ENCODE results near the gene GIGYF2. TPM values are rescaled to one million over a fixed set of nuclear protein-coding genes. Genes with fewer than 3 reads are reported as not detected.

The GIGYF2 gene
- total and polyA plus RNA-seq, 4 donors, result 10.6 to 50.5 (median 26.7) TPM

- Histone ChIP-seq H3K9me3 (ENCODE audit: control insufficient read depth in 4 of 4, low read length in 3 of 4) (no peaks in the 10 kb centered on the region), H3K4me1 (ENCODE audit: control insufficient read depth in 4 of 4, insufficient read depth in 4 of 4, low read length in 3 of 4) (peaks cover 0 to 1% (median 0%) of the 10 kb centered on the region in 4 donors), H3K27me3 (ENCODE audit: control insufficient read depth in 4 of 4, insufficient read depth in 4 of 4, low read length in 3 of 4) (no peaks in the 10 kb centered on the region), H3K4me3 (ENCODE audit: low read depth in 1 of 3, low read length in 3 of 3) (no peak overlapping the region), H3K27ac (ENCODE audit: low read depth in 1 of 2, low read length in 2 of 2) (no peak overlapping the region), H3K9ac (ENCODE audit: low read depth in 1 of 2, low read length in 2 of 2) (no peak overlapping the region), H3K36me3 (ENCODE audit: control insufficient read depth in 4 of 4, insufficient read depth in 3 of 4, low read depth in 1 of 4, low read length in 3 of 4) (peaks cover 5 to 22% (median 16%) of the 10 kb centered on the region in 4 donors)
- TF ChIP-seq NR2F2 (IDR thresholded peaks at IDR 0.05), result no peak
- no peak for TF ChIP-seq GABPA (IDR thresholded peaks at IDR 0.05 in 1 of 2, conservative IDR thresholded peaks at IDR 0.05 in 1 of 2)
- TF ChIP-seq FOXA2 (IDR thresholded peaks at IDR 0.05), result no peak
- TF ChIP-seq FOXA1 (IDR thresholded peaks at IDR 0.05), result no peak
- TF ChIP-seq HNF4A (conservative IDR thresholded peaks at IDR 0.05), result no peak
- TF ChIP-seq RXRA (IDR thresholded peaks at IDR 0.05), result no peak
- TF ChIP-seq REST (IDR thresholded peaks at IDR 0.05), result no peak
- TF ChIP-seq CTCF (IDR thresholded peaks at IDR 0.05; ENCODE audit: low read depth, low read length, missing input control), result no peak
- TF ChIP-seq RAD21 (IDR thresholded peaks at IDR 0.05), result no peak
- no peak for TF ChIP-seq ZBTB33 (IDR thresholded peaks at IDR 0.05)
- no peak for TF ChIP-seq MAX (IDR thresholded peaks at IDR 0.05)
- no peak for DNase-seq (ENCODE audit: low spot score)
- 90% methylated on average over 2 of the region's 2 CpGs for WGBS
Observed at GRCh38 chr2:232721261-232721660, 24.1 kb downstream of the GIGYF2 start.

- WGBS, result 72% methylated on average over 2 of the region's 2 CpGs
- H3K4me3 ChIP-seq (ENCODE audit: low read depth in 1 of 3, low read length in 3 of 3), result no peak overlapping the region
- DNase-seq (ENCODE audit: low spot score), result no peak
- H3K9me3 ChIP-seq (ENCODE audit: control insufficient read depth in 4 of 4, low read length in 3 of 4), result no peaks in the 10 kb centered on the region
- H3K36me3 ChIP-seq (ENCODE audit: control insufficient read depth in 4 of 4, insufficient read depth in 3 of 4, low read depth in 1 of 4, low read length in 3 of 4), result peaks cover 5 to 24% (median 16%) of the 10 kb centered on the region in 4 donors
- no peak overlapping the region for H3K27ac ChIP-seq (ENCODE audit: low read depth in 1 of 2, low read length in 2 of 2)
- H3K9ac ChIP-seq (ENCODE audit: low read depth in 1 of 2, low read length in 2 of 2), result no peak overlapping the region
- TF ChIP-seq GABPA (IDR thresholded peaks at IDR 0.05 in 1 of 2, conservative IDR thresholded peaks at IDR 0.05 in 1 of 2) (no peak), MAX (IDR thresholded peaks at IDR 0.05) (no peak), ZBTB33 (IDR thresholded peaks at IDR 0.05) (no peak), NR2F2 (IDR thresholded peaks at IDR 0.05) (no peak), HNF4G (IDR thresholded peaks at IDR 0.05) (no peak), SP1 (IDR thresholded peaks at IDR 0.05) (no peak), YY1 (IDR thresholded peaks at IDR 0.05) (no peak), JUND (IDR thresholded peaks at IDR 0.05) (no peak), FOXA2 (IDR thresholded peaks at IDR 0.05) (no peak), HNF4A (conservative IDR thresholded peaks at IDR 0.05) (no peak), RAD21 (IDR thresholded peaks at IDR 0.05) (no peak), ATF3 (IDR thresholded peaks at IDR 0.05) (no peak), FOXA1 (IDR thresholded peaks at IDR 0.05) (no peak), RXRA (IDR thresholded peaks at IDR 0.05) (no peak), TAF1 (conservative IDR thresholded peaks at IDR 0.05) (no peak)
- no peaks in the 10 kb centered on the region for H3K27me3 ChIP-seq (ENCODE audit: control insufficient read depth in 4 of 4, insufficient read depth in 4 of 4, low read length in 3 of 4)
- peaks cover 0 to 1% (median 0%) of the 10 kb centered on the region in 4 donors for H3K4me1 ChIP-seq (ENCODE audit: control insufficient read depth in 4 of 4, insufficient read depth in 4 of 4, low read length in 3 of 4)
Observed at GRCh38 chr2:232721882-232722281, 24.8 kb downstream of the GIGYF2 start.
